H9 (cell line): ENCODE results near the gene MAPKAPK2. TPM values are rescaled to one million over a fixed set of nuclear protein-coding genes. Genes with fewer than 3 reads are reported as not detected.

Source experiments
- DNase-seq: peaks from one replicate; pipeline ENCODE4 v3.0.0-alpha.2; 2017
- H2AFZ ChIP-seq: one replicate; pipeline ENCODE4 v1.6.1; 2013; ENCODE audit warnings: mild to moderate bottlenecking, low read length, control low read depth, moderate library complexity
- H2AK5ac ChIP-seq: 2 replicates; pipeline ENCODE4 v1.6.1; 2013; ENCODE audit warnings: low read length, control low read depth, mixed read lengths; ENCODE audit not compliant: insufficient read length
- H2BK120ac ChIP-seq: one replicate; pipeline ENCODE4 v1.6.1; 2013; ENCODE audit warnings: low read depth, mild to moderate bottlenecking, low read length, control low read depth, inconsistent platforms; ENCODE audit not compliant: poor library complexity, severe bottlenecking
- H2BK12ac ChIP-seq: 2 replicates; pipeline ENCODE4 v1.6.1; 2013; ENCODE audit warnings: low read length, control low read depth, mixed read lengths, low read depth; ENCODE audit not compliant: insufficient read length
- H2BK15ac ChIP-seq: 2 replicates; pipeline ENCODE4 v1.6.1; 2013; ENCODE audit warnings: low read depth, low read length, control low read depth
- H2BK20ac ChIP-seq: one replicate; pipeline ENCODE4 v1.6.1; 2013; ENCODE audit warnings: low read depth, mild to moderate bottlenecking, low read length, control low read depth, inconsistent platforms; ENCODE audit not compliant: poor library complexity, severe bottlenecking
- H2BK5ac ChIP-seq: 2 replicates; pipeline ENCODE4 v1.6.1; 2013; ENCODE audit warnings: low read length, control low read depth, mixed read lengths; ENCODE audit not compliant: insufficient read length
- H3K14ac ChIP-seq: 2 replicates; pipeline ENCODE4 v1.6.1; 2013; ENCODE audit warnings: low read length, control low read depth; ENCODE audit not compliant: insufficient read depth
- H3K18ac ChIP-seq: 2 replicates; pipeline ENCODE4 v1.6.1; 2013; ENCODE audit warnings: low read depth, mild to moderate bottlenecking, mixed read lengths, low read length, control low read depth; ENCODE audit not compliant: insufficient read length
- H3K23ac ChIP-seq: 2 replicates; pipeline ENCODE4 v1.6.1; 2013; ENCODE audit warnings: low read length, control low read depth, mixed read lengths, low read depth; ENCODE audit not compliant: insufficient read length
- H3K23me2 ChIP-seq: 2 replicates; pipeline ENCODE4 v1.6.1; 2013; ENCODE audit warnings: low read depth, mild to moderate bottlenecking, mixed read lengths, low read length, control low read depth; ENCODE audit not compliant: insufficient read length, poor library complexity, severe bottlenecking
- H3K27ac ChIP-seq: 2 replicates; pipeline ENCODE4 v1.5.1; 2013; ENCODE audit warnings: low read length, control low read depth, mixed read lengths, low read depth; ENCODE audit not compliant: insufficient read length
- H3K27me3 ChIP-seq: 2 replicates; pipeline ENCODE4 v1.6.1; 2013; ENCODE audit warnings: low read length, control low read depth, inconsistent platforms; ENCODE audit not compliant: insufficient read depth
- H3K4ac ChIP-seq: 2 replicates; pipeline ENCODE4 v1.6.1; 2013; ENCODE audit warnings: low read depth, mild to moderate bottlenecking, control low read depth, inconsistent platforms, low read length, moderate library complexity
- H3K4me1 ChIP-seq: 2 replicates; pipeline ENCODE4 v1.6.1; 2013; ENCODE audit warnings: low read length, control low read depth, inconsistent platforms; ENCODE audit not compliant: insufficient read depth
- H3K4me2 ChIP-seq: 2 replicates; pipeline ENCODE4 v1.6.1; 2013; ENCODE audit warnings: low read length, control low read depth, mixed read lengths; ENCODE audit not compliant: insufficient read length, insufficient read depth
- H3K56ac ChIP-seq: 2 replicates; pipeline ENCODE4 v1.6.1; 2013; ENCODE audit warnings: low read depth, mild to moderate bottlenecking, mixed read lengths, low read length, control low read depth; ENCODE audit not compliant: insufficient read length
- H3K79me1 ChIP-seq: 2 replicates; pipeline ENCODE4 v1.6.1; 2013; ENCODE audit warnings: low read depth, mild to moderate bottlenecking, moderate library complexity, low read length, control low read depth, inconsistent platforms; ENCODE audit not compliant: insufficient read depth, poor library complexity, severe bottlenecking
- H3K79me2 ChIP-seq: 2 replicates; pipeline ENCODE4 v1.6.1; 2013; ENCODE audit warnings: low read length, control low read depth, inconsistent platforms; ENCODE audit not compliant: insufficient read depth
- H3K9ac ChIP-seq: 2 replicates; pipeline ENCODE4 v1.6.1; 2013; ENCODE audit warnings: low read length, control low read depth, mixed read lengths; ENCODE audit not compliant: insufficient read length; ENCODE audit errors: extremely low read depth
- H3K9me3 ChIP-seq: one replicate; pipeline ENCODE4 v1.6.1; 2013; ENCODE audit warnings: low read depth, low read length, inconsistent platforms; ENCODE audit not compliant: control insufficient read depth
- H3T11ph ChIP-seq: one replicate; pipeline ENCODE4 v1.6.1; 2013; ENCODE audit warnings: mild to moderate bottlenecking, low read length, control low read depth, inconsistent platforms
- H4K20me1 ChIP-seq: one replicate; pipeline ENCODE4 v1.6.1; 2013; ENCODE audit not compliant: control insufficient read depth, insufficient read length, insufficient read depth
- H4K5ac ChIP-seq: 2 replicates; pipeline ENCODE4 v1.6.1; 2013; ENCODE audit warnings: low read depth, mild to moderate bottlenecking, mixed read lengths, low read length, control low read depth; ENCODE audit not compliant: insufficient read length
- H4K8ac ChIP-seq: replicated peaks from 2 replicates; pipeline ENCODE4 v1.6.1; 2013; ENCODE audit warnings: low read length, control low read depth, mixed read lengths, low read depth; ENCODE audit not compliant: insufficient read length
- H4K91ac ChIP-seq: 2 replicates; pipeline ENCODE4 v1.6.1; 2013; ENCODE audit warnings: low read depth, mild to moderate bottlenecking, moderate library complexity, mixed read lengths, low read length, control low read depth; ENCODE audit not compliant: insufficient read length
- H3K27ac Mint-ChIP-seq, 3 experiments: 2 replicates in 2 of 3; 3 replicates in 1 of 3; pipeline ENCODE4 v1.8.0; 2020 to 2021; ENCODE audit warnings: mixed read lengths in 3 of 3, mild to moderate bottlenecking in 1 of 3, moderate library complexity in 1 of 3
- H3K27me3 Mint-ChIP-seq: 2 replicates; pipeline ENCODE4 v1.8.0; 2021; ENCODE audit warnings: low read depth, mild to moderate bottlenecking, moderate library complexity, mixed read lengths
- H3K36me3 Mint-ChIP-seq, 3 experiments: 2 replicates in 2 of 3; 3 replicates in 1 of 3; pipeline ENCODE4 v1.8.0; 2020 to 2021; ENCODE audit warnings: low read depth in 3 of 3, mixed read lengths in 3 of 3; ENCODE audit not compliant: insufficient read depth in 1 of 3
- H3K4me1 Mint-ChIP-seq, 2 experiments: 2 replicates each; pipeline ENCODE4 v1.8.0; 2020; ENCODE audit warnings: mixed read lengths in 2 of 2
- H3K4me3 Mint-ChIP-seq, 2 experiments: 2 replicates in 1 of 2; 3 replicates in 1 of 2; pipeline ENCODE4 v1.8.0; 2020 to 2021; ENCODE audit warnings: mild to moderate bottlenecking in 2 of 2, mixed read lengths in 2 of 2, moderate library complexity in 1 of 2
- H3K9me3 Mint-ChIP-seq, 2 experiments: 2 replicates in 1 of 2; 3 replicates in 1 of 2; pipeline ENCODE4 v1.8.0; 2020; ENCODE audit warnings: mild to moderate bottlenecking in 2 of 2, mixed read lengths in 2 of 2, moderate library complexity in 1 of 2
- WGBS: extraction: QIAGEN DNeasy Blood & Tissue Kit; methylation state at CpG from one replicate; pipeline ENCODE4 v1.1.7; 2013; ENCODE audit warnings: missing lambda C conversion rate, low lambda C conversion rate, mixed read lengths; ENCODE audit not compliant: insufficient read length; ENCODE audit errors: extremely low coverage; 5-methylcytosine and 5-hydroxymethylcytosine counted together
- total RNA-seq: library from RNA; stranded (reverse); gene quantifications from 2 replicates; pipeline ENCODE4 v1.2.1, GENCODE V29; 2021
- TF ChIP-seq, protein P1 (sequence below): fragments of 200-600 bp; sonication (generic); conservative IDR thresholded peaks from 3 replicates; pipeline ENCODE4 v1.8.0; 2021; ENCODE audit warnings: antibody characterized with exemption, mild to moderate bottlenecking

Gene MAPKAPK2
- total RNA-seq, 1 experiment from 2014 or later: 50.1 TPM

DNA sequence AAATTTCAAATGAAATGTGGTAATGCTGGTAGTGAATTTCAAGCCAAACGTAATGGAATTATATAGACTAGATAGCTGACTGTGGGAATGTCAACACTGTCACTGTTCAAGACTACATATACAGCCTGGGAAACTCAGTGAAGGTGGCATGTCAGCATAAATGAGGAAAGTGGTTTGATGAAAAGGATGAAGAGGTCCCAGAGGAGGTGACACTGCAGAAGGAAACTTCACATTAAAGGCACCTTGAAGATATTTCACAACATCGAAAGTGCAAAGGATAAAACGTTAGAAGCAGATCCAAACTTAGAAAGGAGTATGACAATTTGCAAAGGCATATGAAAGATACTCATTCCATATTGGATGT is 25.7 kb downstream of the MAPKAPK2 start:
- Histone ChIP-seq H3K27ac (no peak overlapping the region), H4K8ac (no peak overlapping the region), H3K23ac (no peak overlapping the region), H4K91ac (no peak overlapping the region), H3K18ac (no peak overlapping the region), H3K56ac (no peak overlapping the region), H3T11ph (no peak overlapping the region), H2BK5ac (no peak overlapping the region), H2BK15ac (no peak overlapping the region), H3K9me3 (no peaks in the 10 kb centered on the region), H2AK5ac (no peak overlapping the region), H2AFZ (no peak overlapping the region), H2BK20ac (no peak overlapping the region), H4K20me1 (no peaks in the 10 kb centered on the region), H3K79me1 (peaks cover 3% of the 10 kb centered on the region), H3K4me1 (peaks cover 3% of the 10 kb centered on the region; the same call in 1 of the 2 replicates), H3K4ac (no peak overlapping the region), H3K4me2 (no peak overlapping the region), H4K5ac (no peak overlapping the region), H3K14ac (no peak overlapping the region), H3K9ac (no peak overlapping the region), H3K23me2 (no peaks in the 10 kb centered on the region), H2BK120ac (no peak overlapping the region), H2BK12ac (no peak overlapping the region), H3K27me3 (no peaks in the 10 kb centered on the region), H3K79me2 (peaks cover 4% of the 10 kb centered on the region; the same call in 1 of the 2 replicates)
- Mint-ChIP-seq H3K9me3 (no peaks in the 10 kb centered on the region), H3K27me3 (no peaks in the 10 kb centered on the region), H3K27ac (no peak overlapping the region), H3K4me3 (no peak overlapping the region), H3K4me1 (peaks cover 43 to 47% of the 10 kb centered on the region in 2 experiments), H3K36me3 (no peaks in the 10 kb centered on the region)
- TF ChIP-seq, protein P1, sequence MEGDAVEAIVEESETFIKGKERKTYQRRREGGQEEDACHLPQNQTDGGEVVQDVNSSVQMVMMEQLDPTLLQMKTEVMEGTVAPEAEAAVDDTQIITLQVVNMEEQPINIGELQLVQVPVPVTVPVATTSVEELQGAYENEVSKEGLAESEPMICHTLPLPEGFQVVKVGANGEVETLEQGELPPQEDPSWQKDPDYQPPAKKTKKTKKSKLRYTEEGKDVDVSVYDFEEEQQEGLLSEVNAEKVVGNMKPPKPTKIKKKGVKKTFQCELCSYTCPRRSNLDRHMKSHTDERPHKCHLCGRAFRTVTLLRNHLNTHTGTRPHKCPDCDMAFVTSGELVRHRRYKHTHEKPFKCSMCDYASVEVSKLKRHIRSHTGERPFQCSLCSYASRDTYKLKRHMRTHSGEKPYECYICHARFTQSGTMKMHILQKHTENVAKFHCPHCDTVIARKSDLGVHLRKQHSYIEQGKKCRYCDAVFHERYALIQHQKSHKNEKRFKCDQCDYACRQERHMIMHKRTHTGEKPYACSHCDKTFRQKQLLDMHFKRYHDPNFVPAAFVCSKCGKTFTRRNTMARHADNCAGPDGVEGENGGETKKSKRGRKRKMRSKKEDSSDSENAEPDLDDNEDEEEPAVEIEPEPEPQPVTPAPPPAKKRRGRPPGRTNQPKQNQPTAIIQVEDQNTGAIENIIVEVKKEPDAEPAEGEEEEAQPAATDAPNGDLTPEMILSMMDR: no peak
- DNase-seq: no peak
- no CpG with 5 or more reads among the region's 3 CpGs for WGBS
